Right hindlimb (tissue), 1 donor: Measurements from ENCODE around the gene KATNAL2.
"Not testable (repeated sequence)": the region's sequence is repeated elsewhere in the genome, so short reads cannot be mapped to it uniquely, and the experiment has no call there.

Experiments
- DNase-seq: peaks from one replicate; pipeline ENCODE4 v3.0.0-alpha.2; 2018

The KATNAL2 gene

DNA sequence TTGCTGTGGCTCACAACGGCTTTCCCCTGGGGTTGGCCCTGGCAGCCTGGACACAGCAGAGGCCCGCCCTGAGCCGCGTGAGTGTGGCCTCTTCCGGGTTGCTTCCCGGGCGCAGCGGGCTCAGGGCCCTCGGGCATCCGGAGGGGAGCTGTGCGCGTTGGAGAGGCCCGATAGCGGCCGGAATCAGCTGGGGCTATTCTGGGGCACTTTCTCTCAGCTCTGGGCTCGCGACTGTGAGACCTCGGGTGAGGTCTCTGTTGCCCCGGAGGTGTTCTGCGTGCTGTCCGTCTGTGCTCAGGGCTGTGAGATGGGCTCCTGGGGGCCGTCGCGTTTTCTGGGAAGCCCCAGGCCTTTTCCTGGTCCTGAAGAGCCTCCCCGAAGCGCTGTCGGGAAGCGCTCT lies 117.2 kb downstream of the KATNAL2 start:
- not testable (repeated sequence) for DNase-seq

DNA sequence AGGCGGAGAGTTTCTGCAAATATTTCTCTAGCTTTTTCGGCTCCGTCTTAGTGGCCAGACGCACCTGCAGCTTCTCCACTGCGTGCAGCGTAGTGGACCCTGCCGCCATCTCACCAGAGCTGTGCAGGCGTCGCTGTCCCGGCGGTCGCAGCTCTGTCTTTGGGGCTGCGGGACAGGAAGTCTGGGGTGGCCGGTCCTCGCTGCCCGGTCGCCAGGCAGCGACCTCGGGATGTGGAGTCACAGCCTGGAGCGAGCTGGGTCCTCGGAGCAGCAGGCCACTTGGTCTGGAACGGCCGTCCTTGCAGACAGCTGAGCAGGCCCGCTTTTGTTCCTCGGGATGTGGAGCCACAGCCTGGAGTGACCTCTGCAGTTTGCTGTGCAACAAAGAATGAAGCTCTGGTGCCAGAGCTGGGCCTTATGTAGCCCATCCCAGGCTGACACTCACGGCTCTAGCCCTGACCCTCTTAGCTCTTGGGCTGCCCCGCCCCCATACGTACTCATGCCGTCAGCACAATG lies 117.8 kb downstream of the KATNAL2 start, which contains the start of gene ELOA2:
Gene ELOA2, minus strand, starts transcription at position 466 of the 516 bp plus-strand sequence. Its CDS starts 357 bp downstream, at position 109.
- DNase-seq = no peak

DNA sequence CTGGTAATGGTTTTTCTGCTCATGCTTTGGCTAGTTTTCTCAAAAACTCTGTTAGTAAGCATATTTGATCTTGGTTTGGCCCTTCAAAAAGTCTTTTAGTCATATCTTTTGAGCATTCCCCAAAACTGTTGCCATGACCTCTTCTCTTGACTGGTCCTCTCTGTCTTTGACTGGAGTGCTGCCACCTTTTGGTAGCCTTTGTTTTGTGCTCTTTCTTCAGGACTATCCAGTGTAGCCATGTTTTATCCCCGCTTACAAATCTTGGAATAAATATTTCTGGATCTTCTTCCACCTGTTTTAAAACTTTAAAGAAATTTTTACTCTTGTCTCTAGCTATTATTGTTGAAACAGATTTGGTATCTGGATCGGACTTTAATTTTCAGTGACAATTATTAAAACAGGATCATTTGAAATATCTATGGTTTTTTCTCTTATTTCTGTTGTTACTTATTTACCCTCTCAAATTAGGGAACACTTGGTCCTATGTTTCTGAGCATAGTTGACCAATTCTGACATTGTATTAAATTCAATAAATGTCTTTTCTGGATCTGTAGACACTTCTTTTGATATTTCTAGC lies 119.0 kb downstream of the KATNAL2 start:
- no peak for DNase-seq

DNA sequence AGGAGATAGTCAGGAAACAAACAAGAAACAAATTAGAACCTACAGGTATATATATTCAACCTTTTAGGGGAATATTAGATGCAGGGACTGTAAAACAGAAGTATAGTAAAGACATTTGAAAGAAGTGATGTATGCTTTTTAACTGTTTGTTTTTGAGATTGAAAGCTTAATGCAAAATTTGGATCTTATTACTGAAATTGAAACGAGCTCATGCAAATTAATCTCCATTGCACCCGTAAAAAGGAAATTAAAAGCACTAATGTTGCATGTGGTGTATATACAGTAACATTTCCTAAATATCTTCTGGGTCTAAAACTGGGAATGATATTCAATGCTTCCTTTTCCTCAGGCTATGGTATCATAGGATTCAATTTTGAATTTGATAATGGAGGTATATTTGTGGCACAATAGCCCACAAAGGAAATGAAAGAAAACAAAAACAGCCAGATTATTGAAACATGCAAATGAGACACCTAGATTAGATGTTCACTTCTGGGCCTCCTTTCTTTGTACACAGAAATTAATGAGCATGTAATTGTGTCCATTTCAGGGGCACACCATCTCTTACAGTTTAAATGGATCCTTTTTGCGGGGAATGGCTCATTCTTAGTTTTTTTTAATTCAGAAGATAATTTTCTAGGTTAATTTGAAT lies 119.7 kb downstream of the KATNAL2 start:
- no peak for DNase-seq

DNA sequence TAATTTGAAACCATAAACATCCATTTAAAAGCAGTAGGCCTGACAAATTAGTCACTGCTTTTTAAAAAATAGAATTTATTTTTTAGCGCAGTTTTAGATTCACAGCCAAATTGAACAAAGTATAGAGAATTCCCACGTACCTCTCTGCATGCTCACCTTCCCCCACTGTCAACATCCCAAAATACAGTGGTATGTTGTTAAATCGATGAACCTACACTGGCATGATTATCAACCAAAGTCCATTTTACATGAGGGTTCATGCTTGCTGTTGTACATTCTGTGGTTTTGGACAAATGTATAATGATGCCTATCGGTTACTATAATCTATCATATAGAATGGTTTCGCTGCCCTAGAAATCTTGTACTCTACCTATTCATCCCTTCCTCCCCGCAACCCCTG lies 123.6 kb downstream of the KATNAL2 start:
- no peak for DNase-seq

DNA sequence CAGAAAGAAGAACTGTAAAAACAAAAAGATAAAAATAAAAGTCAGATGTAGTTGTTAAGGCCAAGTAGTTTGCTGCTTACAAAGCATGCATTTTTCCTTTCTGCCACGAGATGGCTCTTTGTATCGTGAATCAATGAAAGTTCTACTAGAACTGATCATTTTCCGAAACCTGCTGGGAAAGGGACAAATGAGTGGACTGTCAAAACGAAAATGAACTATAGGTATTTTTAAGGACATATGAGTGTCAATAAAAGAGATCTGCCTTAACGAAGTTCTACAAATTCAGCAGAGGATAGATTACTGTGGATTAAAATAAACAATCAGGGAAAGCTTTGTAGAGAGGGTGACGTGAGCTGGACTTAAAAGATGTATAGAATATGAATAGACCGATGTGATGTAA lies 133.1 kb downstream of the KATNAL2 start:
- DNase-seq = no peak

DNA sequence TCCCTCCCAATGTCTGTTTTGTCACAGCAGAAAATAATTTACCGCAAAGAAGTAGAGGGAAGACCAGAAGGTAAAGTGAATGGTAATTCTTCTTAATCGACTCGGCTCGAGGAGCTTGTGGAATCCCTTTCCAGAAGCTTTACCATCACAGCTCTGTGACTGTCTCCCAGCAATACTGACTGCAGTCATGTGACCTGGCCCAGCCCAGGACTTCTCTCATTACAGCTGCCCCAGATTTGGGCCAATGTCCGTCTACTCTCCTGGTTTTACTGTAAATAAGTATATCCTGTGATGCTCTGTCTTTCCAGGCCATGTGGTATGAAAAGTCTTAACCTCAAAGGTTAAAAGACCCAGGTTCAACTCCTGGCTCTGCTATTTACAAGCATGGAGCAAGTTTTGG lies 137.0 kb downstream of the KATNAL2 start:
- no peak for DNase-seq

DNA sequence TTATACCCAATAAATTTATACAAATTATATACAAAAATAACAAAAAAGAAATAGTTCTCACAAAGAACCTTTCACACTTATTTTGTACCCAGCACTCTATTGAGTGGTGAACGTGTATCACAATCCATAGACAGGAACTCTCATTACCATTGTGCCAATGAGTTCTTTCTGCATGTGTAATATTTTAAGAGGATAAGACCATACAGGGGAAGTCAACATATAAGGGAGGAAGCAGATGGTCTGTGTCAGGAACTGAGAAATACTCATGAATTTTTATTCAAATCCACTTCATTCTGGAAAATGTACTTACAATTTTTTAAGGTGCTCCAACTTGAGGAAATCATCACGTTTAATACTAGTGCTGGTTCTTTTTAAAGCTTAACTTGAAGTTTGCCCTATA lies 145.1 kb downstream of the KATNAL2 start:
- no peak for DNase-seq

DNA sequence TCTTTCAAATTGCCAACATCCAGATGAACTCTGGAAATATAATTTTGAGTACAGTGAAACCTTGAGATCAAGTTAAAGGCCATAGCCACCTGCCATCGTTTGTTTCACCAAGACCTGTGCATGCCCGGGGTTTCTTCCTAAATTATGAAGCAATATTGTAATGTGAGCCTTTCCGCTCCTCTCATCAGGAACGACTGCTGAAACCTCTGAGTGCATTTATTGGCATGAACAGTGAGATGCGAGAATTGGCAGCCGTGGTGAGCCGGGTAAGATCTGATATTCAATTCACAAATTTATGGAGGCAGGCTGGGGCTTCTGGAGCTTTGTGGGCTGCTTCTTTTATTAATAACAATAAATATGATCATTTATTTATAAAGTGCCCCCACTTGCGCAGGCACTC lies 145.7 kb downstream of the KATNAL2 start:
- no peak for DNase-seq

DNA sequence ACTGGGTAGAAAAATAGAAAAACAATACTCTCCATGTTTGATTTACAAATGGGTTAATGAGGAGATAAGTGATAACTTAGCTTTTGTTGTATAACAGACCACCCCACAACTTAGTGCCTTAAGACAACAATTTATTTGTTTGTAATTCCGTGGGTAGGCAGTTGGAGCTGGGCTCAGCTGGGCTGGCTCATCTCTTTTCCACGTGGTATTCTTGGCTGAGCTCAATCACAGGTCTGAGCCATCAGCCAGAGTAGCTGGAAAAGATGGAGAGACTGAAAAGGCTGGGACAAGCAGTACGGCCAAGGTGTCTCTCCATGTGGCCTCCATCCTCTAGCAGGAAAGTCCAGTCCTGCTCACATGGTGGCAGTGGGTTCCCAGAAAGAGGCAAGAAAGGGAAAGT lies 150.2 kb downstream of the KATNAL2 start:
- DNase-seq = no peak

DNA sequence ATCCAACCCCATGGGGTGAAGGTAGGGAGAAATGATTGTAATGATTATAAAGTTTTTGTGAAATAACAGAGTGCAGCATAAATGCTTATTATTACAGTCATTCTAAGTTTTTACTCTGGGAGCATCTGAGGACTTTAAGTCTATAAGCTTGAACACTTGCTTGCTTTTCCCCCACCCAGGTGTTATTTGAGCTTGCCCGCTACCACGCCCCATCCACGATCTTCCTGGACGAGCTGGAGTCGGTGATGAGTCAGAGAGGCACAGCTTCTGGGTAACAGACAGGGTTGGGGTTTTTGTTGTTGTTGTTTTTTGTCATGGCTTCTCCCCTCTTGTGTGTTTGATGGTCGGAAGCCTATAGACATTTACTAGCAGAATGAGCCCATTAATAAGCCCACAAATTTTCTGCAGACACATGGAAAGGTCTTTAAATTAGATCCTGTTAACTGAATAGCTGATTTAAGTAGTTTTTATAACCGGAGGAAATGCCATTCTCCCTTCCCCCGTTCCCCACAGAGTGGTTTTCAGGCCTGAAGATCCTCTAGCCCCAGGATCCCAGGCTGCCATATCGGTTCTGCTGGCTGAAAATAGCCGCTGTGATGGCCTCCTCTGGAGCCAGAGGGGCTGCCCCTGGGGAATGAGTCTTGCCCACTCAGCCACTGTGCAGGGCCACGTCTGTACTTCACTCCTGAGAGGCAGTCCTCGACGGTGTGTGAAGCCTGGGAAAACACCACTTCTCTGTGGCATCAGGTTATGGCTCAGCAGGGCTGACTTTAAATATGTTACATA lies 157.9 kb downstream of the KATNAL2 start:
- peak; percentile 17 for DNase-seq

DNA sequence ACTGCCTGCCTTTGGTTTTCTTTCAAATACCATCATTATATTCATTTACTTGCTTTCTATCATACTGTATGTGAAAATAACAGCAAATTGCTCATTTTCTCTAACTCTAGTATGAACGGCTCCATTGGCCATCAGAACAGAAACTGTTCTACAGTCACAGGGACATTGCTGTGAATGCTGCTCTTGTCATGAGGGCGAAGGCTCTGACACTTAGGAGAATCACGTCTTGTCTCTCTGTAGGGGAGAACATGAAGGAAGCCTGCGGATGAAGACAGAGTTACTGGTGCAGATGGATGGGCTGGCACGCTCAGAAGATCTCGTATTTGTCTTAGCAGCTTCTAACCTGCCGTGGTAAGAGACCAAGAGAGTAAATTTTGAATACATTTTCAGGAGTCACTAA lies 159.7 kb downstream of the KATNAL2 start:
- DNase-seq = no peak

DNA sequence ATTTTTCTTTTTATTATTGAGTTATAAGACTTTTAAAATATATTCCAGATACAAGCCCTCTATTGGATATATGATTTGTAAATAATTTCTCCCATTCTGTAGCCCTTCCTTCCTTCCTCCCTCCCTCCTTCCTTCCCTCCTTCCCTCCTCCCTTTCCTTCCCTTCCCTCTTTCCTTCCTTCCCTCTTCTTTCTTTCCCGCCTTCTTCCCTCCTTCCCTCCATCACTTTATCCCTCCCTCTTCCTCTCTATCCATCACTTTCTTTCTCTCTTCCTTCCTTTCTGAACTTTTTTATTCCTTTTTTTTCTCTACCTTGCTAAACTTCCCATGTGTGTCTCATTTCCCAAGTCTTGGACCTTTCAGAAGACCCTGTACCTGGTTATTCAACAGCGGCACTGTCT lies 163.5 kb downstream of the KATNAL2 start:
- no peak for DNase-seq

DNA sequence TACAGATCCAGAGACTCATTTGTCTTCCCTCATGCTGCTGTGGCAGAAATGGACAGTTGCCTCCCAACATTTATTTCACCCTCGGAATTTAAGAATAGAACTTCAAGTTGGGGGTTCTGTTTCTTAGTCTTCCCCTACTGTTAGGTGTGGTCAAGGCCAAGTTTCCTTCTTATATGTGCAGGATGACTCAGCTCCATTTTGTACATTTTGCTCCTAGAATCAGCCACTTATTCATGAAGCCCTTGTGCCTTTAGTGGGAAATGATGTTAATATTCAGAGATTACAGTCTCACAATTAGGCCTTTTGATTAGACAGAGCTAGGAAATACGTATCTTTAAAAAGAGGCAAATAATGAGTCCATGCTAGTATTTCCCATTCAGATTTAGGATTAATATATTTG lies 164.2 kb downstream of the KATNAL2 start:
- no peak for DNase-seq

DNA sequence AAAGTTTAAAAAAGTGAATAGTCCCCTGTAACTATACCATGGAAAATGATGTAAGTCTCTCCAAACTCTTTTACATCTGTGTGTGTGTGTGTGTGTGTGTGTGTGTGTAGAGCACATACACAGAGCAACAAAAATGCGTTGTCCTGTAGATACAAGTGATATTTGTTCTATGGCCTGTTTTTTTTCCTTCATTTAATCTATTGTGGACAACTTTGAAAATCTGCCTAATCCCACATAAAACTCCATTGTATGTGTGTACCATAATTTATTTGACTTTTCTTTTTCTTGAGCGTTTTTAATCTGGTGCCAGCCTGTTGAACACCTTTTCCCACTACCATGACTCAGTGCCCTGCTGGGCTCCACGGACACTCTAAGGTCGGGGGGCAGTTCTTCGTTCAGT lies 170.3 kb downstream of the KATNAL2 start:
- DNase-seq = no peak

DNA sequence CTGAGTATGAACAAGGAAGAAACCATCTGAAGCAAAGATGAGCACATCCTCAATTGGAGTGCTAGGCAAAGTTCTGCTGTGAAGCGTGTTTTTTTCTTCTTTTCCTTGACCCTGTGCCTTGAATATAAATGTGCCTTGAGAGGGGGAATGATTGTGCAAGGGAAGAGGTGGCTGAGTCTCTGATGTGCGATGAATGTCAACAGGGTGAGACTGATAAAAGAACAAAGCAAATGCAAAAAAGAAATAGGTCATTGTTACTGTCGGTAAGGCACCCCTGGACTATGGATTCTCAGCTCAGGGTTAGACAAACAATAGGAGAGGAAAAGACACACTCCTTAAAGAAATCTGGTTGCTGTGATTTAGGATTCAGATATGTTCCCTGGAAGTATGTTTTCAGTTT lies 178.4 kb downstream of the KATNAL2 start:
- no peak for DNase-seq

DNA sequence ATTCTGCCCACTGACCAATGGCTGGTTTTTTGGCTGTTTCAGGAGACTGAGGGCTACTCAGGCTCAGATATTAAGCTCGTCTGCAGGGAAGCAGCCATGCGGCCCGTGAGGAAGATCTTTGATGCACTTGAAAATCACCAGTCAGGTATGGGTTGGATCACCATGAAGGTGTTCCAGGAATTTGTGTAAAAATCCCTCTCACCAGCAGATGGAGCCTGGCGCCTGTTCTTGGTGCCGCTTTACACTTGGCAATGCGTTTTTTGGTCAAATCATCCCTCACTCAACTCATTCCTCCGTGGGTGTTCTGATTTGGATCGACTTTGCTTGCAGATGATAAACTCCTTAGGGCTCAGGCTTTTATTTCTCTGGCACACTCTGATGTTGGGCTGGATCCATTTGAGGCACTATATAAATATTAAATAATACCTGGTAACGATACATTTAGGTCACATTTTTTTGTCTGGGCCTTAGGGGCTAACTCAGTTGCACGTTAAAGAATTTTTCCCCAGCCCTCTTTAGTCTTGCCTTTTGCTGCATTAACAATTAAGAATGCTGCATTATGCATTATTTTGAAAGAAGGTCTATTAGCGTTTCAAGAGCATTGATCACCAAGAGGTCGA lies 182.9 kb downstream of the KATNAL2 start:
- peak; percentile 54 for DNase-seq

DNA sequence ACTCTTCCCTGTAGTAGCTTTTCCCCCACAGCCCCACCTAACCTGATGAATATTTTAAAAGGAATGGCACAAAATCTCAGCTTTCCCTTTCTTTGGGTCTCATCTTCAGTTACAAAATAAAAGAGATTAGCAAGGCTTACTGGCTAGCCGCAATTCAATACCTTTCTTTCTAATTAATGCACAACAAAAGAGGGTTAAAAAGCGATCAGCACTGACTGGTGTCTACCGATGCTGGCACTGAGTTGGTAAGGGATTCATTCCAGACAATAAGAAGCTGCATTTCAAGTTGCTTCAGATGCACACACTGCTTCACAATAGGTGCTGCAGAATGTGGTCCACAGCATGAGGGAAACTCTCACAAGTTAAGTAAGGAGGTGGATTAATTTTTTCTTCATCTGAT lies 191.0 kb downstream of the KATNAL2 start:
- no peak for DNase-seq

DNA sequence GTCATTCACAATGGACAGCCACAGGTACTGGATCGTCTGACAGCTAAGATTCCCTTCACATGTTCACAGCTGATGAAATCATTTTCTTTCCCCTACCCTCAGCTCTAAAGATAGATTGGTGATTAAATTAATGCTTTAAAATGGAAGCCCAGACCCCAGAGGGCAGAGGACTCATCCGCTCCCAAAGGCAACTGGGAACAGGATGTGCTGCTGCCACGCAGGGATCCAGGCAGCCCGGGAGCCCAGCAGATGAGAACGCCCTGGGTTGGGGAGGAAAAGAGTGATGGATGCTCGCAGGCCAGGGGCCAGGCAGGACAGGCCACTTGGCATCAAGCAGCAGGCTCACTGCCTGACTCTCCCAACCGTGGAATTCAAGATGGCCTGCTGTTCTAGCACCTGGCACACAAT lies 191.6 kb downstream of the KATNAL2 start:
- DNase-seq = no peak

DNA sequence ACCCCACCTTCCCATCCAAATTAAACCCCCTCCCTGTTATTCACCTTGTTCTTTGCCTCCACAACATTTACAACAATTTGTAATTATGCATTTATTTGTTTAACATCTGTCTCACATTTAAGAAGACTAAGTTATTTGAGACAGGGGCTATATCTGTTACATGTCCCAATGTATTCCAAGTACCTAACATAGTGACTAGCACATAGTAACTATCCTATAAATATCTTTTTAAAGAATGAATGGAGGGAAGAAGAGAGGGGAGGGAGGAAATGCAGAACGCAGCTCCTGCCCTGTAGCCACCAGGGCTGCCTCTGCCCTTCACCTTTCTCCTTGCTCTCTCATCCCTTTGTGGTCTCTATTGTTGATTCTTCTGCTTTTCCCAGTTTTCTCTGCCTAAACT lies 192.3 kb downstream of the KATNAL2 start:
- no peak for DNase-seq

DNA sequence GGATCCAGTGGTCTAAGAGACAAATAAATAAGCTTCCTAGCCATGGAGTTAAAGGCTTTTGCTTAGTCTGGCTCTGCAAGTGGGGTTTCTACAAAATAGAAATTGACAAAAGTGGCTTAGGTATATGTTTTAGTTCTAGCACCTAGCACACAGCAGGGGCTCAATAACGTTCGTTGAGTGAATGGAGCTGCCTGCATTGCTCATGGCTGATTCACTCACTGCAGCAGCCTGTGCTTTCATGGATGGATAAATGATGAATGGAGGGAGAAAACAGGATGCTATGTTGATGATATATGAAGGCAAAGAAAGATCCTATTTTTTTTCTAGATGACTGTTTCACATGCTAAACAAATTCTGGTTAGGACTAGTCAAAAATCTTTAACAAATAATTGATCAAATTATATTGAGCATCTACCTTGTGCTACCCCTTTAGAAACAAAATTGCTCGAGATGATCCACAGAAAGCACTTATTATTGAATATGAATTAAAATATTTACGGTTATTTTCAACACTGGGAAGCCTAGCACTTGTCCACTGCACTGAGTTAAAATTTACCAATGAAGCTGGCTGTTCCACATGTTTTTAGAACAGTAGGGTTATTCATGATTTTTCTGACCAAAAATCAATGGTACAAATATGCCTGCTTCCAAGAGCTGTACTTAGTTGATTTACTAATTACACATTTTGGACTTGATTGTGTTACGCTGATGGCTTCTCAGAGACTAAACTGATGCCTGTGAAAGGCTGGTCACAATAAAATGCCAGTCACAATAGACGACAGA lies 193.3 kb downstream of the KATNAL2 start:
- no peak for DNase-seq

DNA sequence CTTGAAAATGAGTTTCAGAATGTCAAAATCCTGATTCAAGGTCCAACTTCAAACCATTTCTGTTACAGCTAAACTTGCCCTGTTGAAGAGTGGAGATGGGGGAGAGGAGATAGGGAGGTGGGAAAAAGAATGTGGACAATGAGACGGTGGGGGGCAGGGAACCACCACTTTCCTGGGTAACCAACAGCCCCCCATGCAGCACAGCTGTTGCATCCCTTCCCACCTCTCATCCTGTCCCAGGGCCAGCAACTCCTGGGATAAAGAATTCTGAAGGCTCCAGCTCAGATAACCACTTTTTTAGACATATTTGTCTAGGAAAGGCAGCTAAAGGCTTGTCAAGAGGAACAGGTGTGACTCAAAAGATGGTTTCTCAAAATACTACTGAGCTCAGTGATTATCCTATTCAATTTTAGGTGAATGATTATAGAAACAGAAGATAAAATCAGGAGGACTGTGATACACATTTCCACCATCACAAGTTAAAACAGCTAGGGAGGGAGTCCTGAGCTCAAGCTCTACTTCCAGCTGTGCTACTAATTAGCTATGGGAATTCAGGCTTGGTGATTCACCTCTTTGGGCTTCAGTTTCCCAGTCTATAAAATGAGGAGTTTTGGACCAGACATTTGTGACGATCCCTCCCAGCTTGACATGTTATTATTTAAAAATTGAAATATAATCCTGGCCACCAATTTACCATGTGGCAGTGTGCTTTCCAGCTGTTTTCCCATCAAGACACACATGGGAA lies 196.6 kb downstream of the KATNAL2 start:
- DNase-seq = no peak
